ENCODE data around the gene GMEB2. TPM values are rescaled to one million over a fixed set of nuclear protein-coding genes. Genes with fewer than 3 reads are reported as not detected.

Gene GMEB2
- total and polyA plus RNA-seq, 10 of the 15 experiments (the other 5 are each of a cell fraction or from before 2014, with no cell fraction given) = 0.08 to 15.1 (median 6.9) TPM

GRCh38 chr20:63558804-63559484, 68.0 kb downstream of the GMEB2 start:
- Histone ChIP-seq H2AFZ (ENCODE audit: control insufficient read depth, low read depth, low read length) (no peak overlapping the region), H3K4me2 (ENCODE audit: control insufficient read depth, insufficient read depth) (no peak overlapping the region), H3K9me3 (replicated peaks; ENCODE audit: control insufficient read depth, insufficient read depth, low read length) (no peaks in the 10 kb centered on the region; the same call in 2 of the 3 replicates), H3K27me3 (replicated peaks in 1 of 2; ENCODE audit: control insufficient read depth in 2 of 2, insufficient read depth in 2 of 2, low read length in 1 of 2) (no peaks in the 10 kb centered on the region), H3K36me3 (ENCODE audit: control insufficient read depth in 2 of 2, insufficient read depth in 2 of 2, low read length in 1 of 2) (no peaks in the 10 kb centered on the region; a peak in 1 of 4 replicates), H3K9ac (ENCODE audit: control insufficient read depth, insufficient read depth, low read length) (no peak overlapping the region), H3K79me2 (ENCODE audit: control insufficient read depth, insufficient read depth, low read length) (no peaks in the 10 kb centered on the region), H3K4me3 (no peak overlapping the region), H4K20me1 (ENCODE audit: control insufficient read depth, insufficient read depth) (no peaks in the 10 kb centered on the region; the same call in 1 of the 2 replicates), H3K27ac (ENCODE audit: control insufficient read depth, insufficient read depth) (no peak overlapping the region), H3K4me1 (ENCODE audit: control insufficient read depth, insufficient read depth, low read length) (peaks cover 9% of the 10 kb centered on the region)
- no peak for ATAC-seq
- CTCF ChIA-PET = no interaction called here
- BruUV-seq (replicated peaks) = no TSS peak
- no peak for FAIRE-seq
- TF ChIP-seq BHLHE40 (IDR thresholded peaks at IDR 0.05; ENCODE audit: borderline replicate concordance in 1 of 2, low read depth in 2 of 2, low read length in 1 of 2) = no peak
- 0 out of 2 replicates have a peak, but pooled peaks have one; percentile 32 for TF ChIP-seq NR2F1 (conservative IDR thresholded peaks at IDR 0.05)
- RAD21 ChIA-PET (ENCODE audit: unreplicated experiment) = no interaction called here
- no peak for DNase-seq (ENCODE audit: low read depth, low spot score)
- in situ Hi-C loops (cut with MboI) (no loop called here), intact Hi-C loops (cut with micrococcal nuclease; ENCODE audit: unreplicated experiment) (no loop called here)
- POLR2A ChIA-PET = no interaction called here
- SMC1A ChIA-PET (ENCODE audit: uncharacterized antibody, unreplicated experiment) = no interaction called here
- 97% methylated on average over 14 of the region's 14 CpGs for WGBS (ENCODE audit: insufficient coverage, insufficient replicate concordance, low lambda C conversion rate, missing lambda C conversion rate)

DNA sequence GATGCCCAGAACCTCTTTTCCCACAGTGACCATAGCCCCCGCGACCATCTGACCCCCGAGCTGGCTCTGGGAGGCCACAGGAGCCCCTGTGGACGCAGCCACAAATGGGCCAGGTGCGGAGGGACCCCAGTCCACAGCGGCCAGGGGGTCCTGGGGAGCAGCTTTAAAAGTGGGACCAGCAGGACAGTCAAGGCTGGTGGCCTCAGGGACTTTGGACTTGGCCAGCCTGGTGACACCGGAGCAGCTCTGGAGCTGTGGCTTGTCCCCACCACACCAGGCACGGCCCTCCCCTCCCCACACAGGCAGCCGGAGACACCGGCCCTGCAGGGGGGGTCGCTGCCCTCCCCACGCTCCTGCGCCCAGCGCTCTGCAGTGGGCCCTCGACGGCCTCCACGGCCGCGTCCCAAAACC, 69.4 kb downstream of the GMEB2 start:
- TF ChIP-seq CUX1 (IDR thresholded peaks at IDR 0.05; ENCODE audit: insufficient replicate concordance, low read depth, low read length) = no peak
- TF ChIP-seq, protein P1, sequence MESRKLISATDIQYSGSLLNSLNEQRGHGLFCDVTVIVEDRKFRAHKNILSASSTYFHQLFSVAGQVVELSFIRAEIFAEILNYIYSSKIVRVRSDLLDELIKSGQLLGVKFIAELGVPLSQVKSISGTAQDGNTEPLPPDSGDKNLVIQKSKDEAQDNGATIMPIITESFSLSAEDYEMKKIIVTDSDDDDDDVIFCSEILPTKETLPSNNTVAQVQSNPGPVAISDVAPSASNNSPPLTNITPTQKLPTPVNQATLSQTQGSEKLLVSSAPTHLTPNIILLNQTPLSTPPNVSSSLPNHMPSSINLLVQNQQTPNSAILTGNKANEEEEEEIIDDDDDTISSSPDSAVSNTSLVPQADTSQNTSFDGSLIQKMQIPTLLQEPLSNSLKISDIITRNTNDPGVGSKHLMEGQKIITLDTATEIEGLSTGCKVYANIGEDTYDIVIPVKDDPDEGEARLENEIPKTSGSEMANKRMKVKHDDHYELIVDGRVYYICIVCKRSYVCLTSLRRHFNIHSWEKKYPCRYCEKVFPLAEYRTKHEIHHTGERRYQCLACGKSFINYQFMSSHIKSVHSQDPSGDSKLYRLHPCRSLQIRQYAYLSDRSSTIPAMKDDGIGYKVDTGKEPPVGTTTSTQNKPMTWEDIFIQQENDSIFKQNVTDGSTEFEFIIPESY (IDR thresholded peaks at IDR 0.05) = no peak
- Histone ChIP-seq H3K79me2 (ENCODE audit: control insufficient read depth, insufficient read depth, low read length) (no peaks in the 10 kb centered on the region), H4K20me1 (ENCODE audit: control insufficient read depth, insufficient read depth) (no peaks in the 10 kb centered on the region; the same call in 1 of the 2 replicates), H3K27ac (ENCODE audit: control insufficient read depth, insufficient read depth) (no peak overlapping the region), H3K4me3 (no peak overlapping the region), H3K4me2 (ENCODE audit: control insufficient read depth, insufficient read depth) (no peak overlapping the region), H3K9me3 (replicated peaks; ENCODE audit: control insufficient read depth, insufficient read depth, low read length) (no peaks in the 10 kb centered on the region; the same call in 2 of the 3 replicates), H2AFZ (ENCODE audit: control insufficient read depth, low read depth, low read length) (no peak overlapping the region), H3K4me1 (ENCODE audit: control insufficient read depth, insufficient read depth, low read length) (peaks cover 16% of the 10 kb centered on the region), H3K27me3 (replicated peaks in 1 of 2; ENCODE audit: control insufficient read depth in 2 of 2, insufficient read depth in 2 of 2, low read length in 1 of 2) (no peaks in the 10 kb centered on the region), H3K9ac (ENCODE audit: control insufficient read depth, insufficient read depth, low read length) (no peak overlapping the region), H3K36me3 (ENCODE audit: control insufficient read depth in 2 of 2, insufficient read depth in 2 of 2, low read length in 1 of 2) (no peaks in the 10 kb centered on the region; a peak in 1 of 4 replicates)
- RAD21 ChIA-PET (ENCODE audit: unreplicated experiment) = interaction anchor here (0.7 kb wide), 1 partner anchor 19 kb away, joined by 3 read pairs; no protein-coding TSS in a partner anchor
- POLR2A ChIA-PET = no interaction called here
- WGBS (ENCODE audit: insufficient coverage, insufficient replicate concordance, low lambda C conversion rate, missing lambda C conversion rate) = 71% methylated on average over 8 of the region's 19 CpGs
- intact Hi-C loops (cut with micrococcal nuclease; ENCODE audit: unreplicated experiment) (no loop called here), in situ Hi-C loops (cut with MboI) (no loop called here)
- ATAC-seq (no peak), FAIRE-seq (no peak), DNase-seq (ENCODE audit: low read depth, low spot score) (no peak)
- BruUV-seq (replicated peaks) = no TSS peak
- CTCF ChIA-PET = no interaction called here
- SMC1A ChIA-PET (ENCODE audit: uncharacterized antibody, unreplicated experiment) = no interaction called here
